Ureter (tissue), 1 donor: ENCODE measurements around the gene CASTOR2. TPM values are rescaled to one million over a fixed set of nuclear protein-coding genes. Genes with fewer than 3 reads are reported as not detected.
"Not testable (repeated sequence)": the region's sequence is repeated elsewhere in the genome, so short reads cannot be mapped to it uniquely, and the experiment has no call there.

ENCODE experiments used
- DNase-seq: peaks from one replicate; pipeline ENCODE4 v3.0.0-alpha.2; 2020; ENCODE audit warnings: low spot score
- total RNA-seq: library from RNA; stranded (reverse); gene quantifications from one replicate; pipeline ENCODE4 v1.2.4, GENCODE V29; 2023
- donor health status: DM: yes; HTN: yes; CAD: no.

The CASTOR2 gene
- total RNA-seq, 1 donor from 2014 or later, result 5.2 TPM

DNA sequence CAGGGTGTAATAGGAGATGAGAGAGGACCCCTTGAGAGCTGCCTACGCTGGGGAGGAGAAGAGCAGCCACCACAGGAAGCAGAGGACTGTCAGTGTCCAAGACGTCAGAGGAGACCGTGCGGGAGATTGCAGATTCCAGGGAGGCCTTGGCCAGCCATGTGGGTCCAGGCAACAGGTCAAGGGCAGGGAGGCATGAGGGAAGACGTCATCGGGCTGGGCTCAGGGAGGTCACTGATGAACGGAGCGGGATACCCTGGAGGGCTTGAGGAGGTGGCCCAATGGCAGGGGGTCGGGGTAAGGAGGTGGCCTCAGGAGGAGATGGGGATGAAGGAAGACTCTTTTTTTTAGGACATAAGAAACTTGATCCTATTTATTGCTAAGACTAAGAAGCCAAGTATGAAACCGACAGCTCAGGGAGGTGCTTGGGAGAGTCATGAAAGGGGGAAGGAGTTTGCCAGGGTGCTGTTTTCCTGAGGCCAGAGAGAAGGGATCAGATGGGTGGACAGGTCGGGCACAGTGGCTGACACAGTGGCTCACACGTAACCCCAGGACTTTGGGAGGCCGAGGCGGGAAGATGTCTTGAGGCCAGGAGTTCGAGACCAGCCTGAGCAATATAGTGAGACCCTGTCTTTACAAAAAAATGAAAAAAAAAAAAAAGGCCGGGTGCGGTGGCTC, 30.5 kb downstream of the CASTOR2 start:
- not testable (repeated sequence) for DNase-seq

GRCh38 chr7:74996361-74996760, 31.9 kb downstream of the CASTOR2 start:
- DNase-seq, result not testable (repeated sequence)

DNA sequence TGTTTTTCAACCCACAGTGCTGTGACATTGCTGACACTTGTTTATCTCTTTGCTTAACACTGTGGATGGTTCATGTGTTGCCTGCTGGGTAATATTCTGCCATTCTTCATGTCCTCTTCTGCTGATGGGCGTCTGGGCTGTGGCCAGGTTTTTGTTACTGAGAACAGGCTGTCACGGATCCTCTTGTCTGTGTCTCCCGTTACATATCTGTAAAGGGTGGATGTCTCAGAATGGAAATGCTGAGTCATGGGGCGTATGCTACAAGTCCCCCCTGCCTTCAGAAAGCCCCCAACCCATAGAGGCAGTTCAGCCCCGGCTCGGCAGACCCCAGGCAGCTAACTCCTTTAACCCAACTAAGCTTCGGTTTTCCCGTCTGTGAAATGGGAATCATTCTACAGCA, 33.3 kb downstream of the CASTOR2 start:
- DNase-seq, result not testable (repeated sequence)

DNA sequence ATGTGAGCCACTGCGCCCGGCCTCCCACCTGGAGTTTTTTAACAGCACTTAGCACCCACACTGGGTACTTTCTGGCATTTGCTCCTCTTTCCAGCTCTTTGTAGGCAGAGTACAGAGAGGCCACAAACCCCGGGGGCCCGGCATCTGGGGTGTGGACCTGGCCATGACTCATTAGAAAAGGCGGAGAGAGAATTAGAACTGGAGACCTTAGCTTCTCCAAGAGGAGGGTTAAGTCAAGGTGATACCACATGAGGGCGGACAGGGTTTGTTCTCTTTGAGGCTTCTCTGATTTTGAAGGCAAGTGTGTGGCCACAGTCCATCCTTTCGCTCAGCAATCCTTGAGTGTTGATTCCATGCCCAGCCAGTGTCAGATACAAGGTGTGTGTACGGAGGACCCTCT, 36.9 kb downstream of the CASTOR2 start:
- DNase-seq, result not testable (repeated sequence)

- no peak for DNase-seq
Measured at GRCh38 chr7:75010036-75010435, 45.5 kb downstream of the CASTOR2 start.

- no peak for DNase-seq
Measured at GRCh38 chr7:75017832-75018231, 53.3 kb downstream of the CASTOR2 start.

- no peak for DNase-seq
Measured at GRCh38 chr7:75018570-75019364, 54.3 kb downstream of the CASTOR2 start.

DNA sequence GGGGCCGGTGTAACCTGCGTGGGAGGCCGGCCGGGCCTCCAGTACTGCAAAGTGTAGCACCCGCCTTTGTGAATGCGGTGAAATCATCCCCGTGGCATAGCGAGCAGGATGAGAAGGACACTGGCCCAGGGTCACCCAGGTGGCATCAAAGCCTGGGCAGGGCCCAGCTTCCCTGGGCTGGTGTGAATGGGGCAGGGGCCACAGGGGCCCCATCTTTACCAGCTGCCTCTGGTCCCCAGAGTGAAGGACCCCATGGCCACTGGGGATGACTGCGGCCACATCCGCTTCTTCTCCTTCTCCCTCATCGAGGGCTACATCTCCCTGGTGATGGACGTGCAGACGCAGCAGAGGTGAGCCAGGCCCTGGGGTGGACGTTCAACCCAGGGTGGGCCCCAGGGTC, 55.3 kb downstream of the CASTOR2 start:
- no peak for DNase-seq

DNA sequence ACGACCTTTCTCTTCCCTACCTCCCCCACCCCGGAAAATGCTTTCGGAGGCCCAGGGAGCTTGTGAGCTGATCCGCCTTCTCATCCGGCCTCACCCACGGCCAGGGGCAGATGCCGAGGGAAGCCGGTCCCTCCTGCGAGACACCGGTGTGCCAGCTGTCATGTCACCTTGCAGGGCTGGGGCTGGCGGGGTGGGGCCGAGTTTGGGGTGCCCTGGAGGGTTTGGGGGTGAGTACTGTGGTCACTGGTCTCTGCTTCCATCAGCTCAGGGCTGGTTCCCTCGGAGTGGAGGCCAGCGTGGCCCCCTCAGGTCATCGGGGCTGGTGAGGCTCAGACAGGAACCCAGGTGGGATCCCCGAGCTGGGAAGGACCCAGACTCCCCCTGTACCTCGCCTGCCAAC, 60.4 kb downstream of the CASTOR2 start:
- no peak for DNase-seq

DNA sequence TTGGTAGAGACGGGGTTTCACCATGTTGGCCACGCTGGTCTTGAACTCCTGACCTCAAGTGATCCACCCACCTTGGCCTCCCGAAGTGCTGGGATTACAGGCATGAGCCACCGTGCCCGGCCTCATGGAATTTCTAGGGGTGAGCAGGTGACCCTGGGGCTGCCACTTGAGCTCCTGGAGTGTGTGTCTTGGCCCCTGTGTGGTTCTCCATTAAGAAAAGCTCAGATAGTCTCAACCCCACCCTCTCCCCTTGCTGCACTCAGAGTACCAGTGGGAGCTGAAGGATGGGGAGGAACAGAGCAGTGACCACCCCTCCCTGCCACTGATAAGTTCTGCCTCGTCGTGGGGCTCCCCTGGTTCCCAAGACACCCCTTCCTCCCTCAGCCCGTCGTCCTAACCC, 63.8 kb downstream of the CASTOR2 start:
- DNase-seq, result no peak

DNA sequence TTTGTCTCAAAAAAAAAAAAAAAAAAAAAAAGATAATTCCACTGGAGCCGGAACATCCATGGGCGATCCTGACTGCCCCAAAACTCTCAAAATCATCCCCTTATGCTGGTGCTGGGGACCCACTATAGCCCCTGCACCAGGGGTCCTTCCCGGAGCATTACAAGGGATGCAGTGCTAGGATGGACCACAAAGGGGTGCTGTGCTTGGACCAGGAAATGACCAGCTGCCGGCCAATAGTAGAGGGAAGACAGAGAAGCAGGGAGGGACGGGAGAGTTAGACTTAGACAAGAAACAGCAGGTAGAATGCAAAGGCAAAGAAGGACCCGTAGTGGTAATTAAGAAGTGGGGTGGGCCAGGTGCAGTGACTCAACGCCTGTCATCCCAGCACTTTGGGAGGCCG, 68.6 kb downstream of the CASTOR2 start:
- DNase-seq, result no peak

DNA sequence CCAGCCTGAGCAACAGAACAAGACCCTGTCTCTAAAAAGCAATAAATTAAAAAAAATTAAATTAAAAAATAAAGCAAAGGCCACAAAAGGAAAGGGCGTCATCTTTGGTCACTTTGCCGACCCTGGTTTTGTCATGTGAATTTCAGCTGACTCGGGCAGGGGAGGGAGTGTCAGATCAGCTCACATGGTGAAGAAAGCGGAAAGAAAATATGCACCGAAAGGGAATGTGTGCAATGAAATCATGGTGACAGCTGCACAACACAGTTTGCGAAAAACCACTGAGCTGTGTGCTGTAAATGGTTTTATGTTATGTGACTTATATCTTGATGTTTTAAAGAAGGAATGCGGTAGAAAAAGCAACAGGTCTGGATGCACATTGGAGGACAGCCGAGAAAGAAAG, 69.3 kb downstream of the CASTOR2 start:
- DNase-seq, result no peak

GRCh38 chr7:75038508-75038907, 74.0 kb downstream of the CASTOR2 start:
- DNase-seq, result no peak

- no peak for DNase-seq
Measured at GRCh38 chr7:75039166-75039565, 74.7 kb downstream of the CASTOR2 start.

GRCh38 chr7:75039709-75040108, 75.2 kb downstream of the CASTOR2 start:
- DNase-seq, result no peak

DNA sequence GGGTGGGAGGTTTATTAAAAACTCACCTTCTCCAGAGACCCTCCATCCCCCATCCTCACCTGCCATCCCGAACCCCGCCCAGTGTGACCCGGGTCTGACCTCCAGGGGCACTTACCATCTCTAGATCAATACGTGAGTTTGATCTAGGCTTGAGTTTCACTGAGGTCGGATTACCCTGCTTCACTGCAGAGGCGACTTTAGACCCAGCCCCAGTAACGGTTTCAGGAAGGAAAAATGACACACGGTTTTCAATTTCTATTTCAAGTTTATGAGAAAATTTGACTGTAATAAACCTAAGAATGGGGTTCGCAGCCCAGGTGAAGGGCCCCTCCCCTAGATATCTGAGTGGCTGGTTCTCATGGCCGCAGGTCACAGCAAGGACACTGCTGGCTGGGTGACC, 76.0 kb downstream of the CASTOR2 start:
- DNase-seq, result no peak

GRCh38 chr7:75042286-75042685, 77.8 kb downstream of the CASTOR2 start:
- DNase-seq, result no peak

- DNase-seq, result no peak
Measured at GRCh38 chr7:75042831-75043703, 78.6 kb downstream of the CASTOR2 start.

DNA sequence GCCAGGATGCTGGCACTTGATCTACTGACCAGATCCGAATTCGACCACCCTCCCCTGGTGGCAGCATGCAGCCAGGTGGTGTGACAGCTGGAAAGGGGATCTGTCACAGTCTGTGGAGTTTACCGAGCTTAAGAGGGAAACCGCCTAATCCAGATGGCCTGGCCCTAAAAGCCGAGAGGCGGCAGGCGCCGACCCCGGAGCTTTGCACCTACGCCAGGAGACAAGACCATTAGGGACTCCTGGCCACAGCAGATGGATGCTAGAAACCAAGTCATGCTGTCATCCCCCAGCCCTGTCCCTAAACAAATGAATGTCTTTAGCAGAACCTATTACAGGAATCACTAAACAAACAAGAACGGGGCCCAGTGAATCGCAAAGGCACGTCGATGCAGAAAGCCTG, 81.4 kb downstream of the CASTOR2 start:
- DNase-seq, result no peak

GRCh38 chr7:75048435-75049379, 84.2 kb downstream of the CASTOR2 start:
- DNase-seq, result no peak

GRCh38 chr7:75049817-75050216, 85.3 kb downstream of the CASTOR2 start:
- DNase-seq, result no peak
